Small intestine (tissue), 7 donors: Measurements from ENCODE around the gene PTPRR. TPM values are rescaled to one million over a fixed set of nuclear protein-coding genes. Genes with fewer than 3 reads are reported as not detected.

Experiments
- DNase-seq, 2 donors: peaks; one replicate each; pipeline versions ENCODE4 v3.0.0 to v3.0.0-alpha.2; 2013
- FAIRE-seq: peaks from 2 replicates; lab custom pipeline; 2012; peaks lifted over from hg19 to GRCh38; lab: Jason Lieb, UNC
- H3K27ac ChIP-seq, 3 donors: one replicate each; pipeline ENCODE4 v1.5.1; 2013; ENCODE audit warnings: low read length in 2 of 3, mild to moderate bottlenecking in 2 of 3, control low read depth in 1 of 3, inconsistent platforms in 1 of 3, low read depth in 1 of 3, moderate library complexity in 1 of 3
- H3K27me3 ChIP-seq, 3 donors: one replicate each; pipeline ENCODE4 v1.6.1; 2013; ENCODE audit warnings: low read length in 3 of 3, inconsistent platforms in 1 of 3; ENCODE audit not compliant: control insufficient read depth in 3 of 3, insufficient read depth in 3 of 3
- H3K36me3 ChIP-seq, 3 donors: one replicate each; pipeline ENCODE4 v1.6.1; 2013; ENCODE audit warnings: low read length in 3 of 3, inconsistent platforms in 1 of 3, low read depth in 1 of 3, mild to moderate bottlenecking in 1 of 3, moderate library complexity in 1 of 3; ENCODE audit not compliant: control insufficient read depth in 3 of 3, insufficient read depth in 2 of 3
- H3K4me1 ChIP-seq, 3 donors: one replicate each; pipeline ENCODE4 v1.6.1; 2013; ENCODE audit warnings: low read length in 2 of 3, inconsistent platforms in 1 of 3, low read depth in 1 of 3, mild to moderate bottlenecking in 1 of 3, moderate library complexity in 1 of 3; ENCODE audit not compliant: control insufficient read depth in 3 of 3, insufficient read depth in 2 of 3
- H3K4me3 ChIP-seq, 3 donors: one replicate each; pipeline ENCODE4 v1.5.1; 2013; ENCODE audit warnings: low read length in 3 of 3, control low read depth in 1 of 3, inconsistent platforms in 1 of 3, low read depth in 1 of 3, mild to moderate bottlenecking in 1 of 3, moderate library complexity in 1 of 3
- H3K9me3 ChIP-seq, 2 donors: one replicate each; pipeline ENCODE4 v1.6.1; 2013; ENCODE audit warnings: low read depth in 1 of 2, low read length in 1 of 2; ENCODE audit not compliant: control insufficient read depth in 2 of 2, insufficient read depth in 1 of 2
- WGBS, 3 donors: extraction: QIAGEN DNeasy Blood & Tissue Kit; methylation state at CpG; one replicate each; pipeline ENCODE4 v1.1.7; 2013; 5-methylcytosine and 5-hydroxymethylcytosine counted together
- polyA plus RNA-seq, 4 donors: library from polyadenylated mRNA; stranded (reverse) in 3 of 4; unstranded in 1 of 4; fragments of 200-250 nt in 3 of 4; fragments of 120-200 nt in 1 of 4; gene quantifications; one replicate each; pipeline versions ENCODE4 v1.2.1 to v1.2.3, GENCODE V29; 2013
- donor health status: healthy with polysubstance abuse.
- donor health status: control.
- donor health status: control.
- donor health status: Bipolar disorder and iron deficiency.
- donor health status: healthy.

PTPRR gene
- polyA plus RNA-seq, 4 donors = 0.84 to 18.9 (median 5.4) TPM

- H3K9me3 ChIP-seq = no peaks in the 10 kb centered on the region
- H3K36me3 ChIP-seq = no peaks in the 10 kb centered on the region
- 49 to 54% (median 53%) methylated on average over 3 of the region's 3 CpGs for WGBS, 3 donors
- H3K27ac ChIP-seq = no peak overlapping the region
- no peak overlapping the region for H3K4me3 ChIP-seq
- no peak for FAIRE-seq
- no peaks in the 10 kb centered on the region for H3K4me1 ChIP-seq
- no peak for DNase-seq
- H3K27me3 ChIP-seq = no peaks in the 10 kb centered on the region
Observed at GRCh38 chr12:70854138-70854537, 66.4 kb downstream of the PTPRR start.

DNA sequence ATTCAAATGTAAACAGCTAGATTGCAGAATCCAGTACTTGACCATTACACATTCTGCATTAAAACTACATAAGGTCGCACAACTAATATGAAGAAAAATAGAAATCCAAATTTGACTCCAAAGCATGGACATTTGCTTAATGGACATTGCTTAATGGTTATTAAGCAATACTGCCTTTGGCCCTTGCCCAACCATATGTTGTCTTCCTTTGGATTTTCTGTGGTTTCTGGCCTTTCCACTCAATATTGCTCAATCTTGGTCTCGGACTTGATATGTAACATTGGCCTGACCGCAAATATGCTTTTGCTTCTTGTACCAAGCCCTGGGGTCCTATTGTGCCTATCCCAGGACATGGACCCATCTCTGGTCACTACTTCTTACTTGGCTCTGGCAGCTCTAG lies 67.2 kb downstream of the PTPRR start:
- FAIRE-seq = no peak
- WGBS, 3 donors = 70 to 93% (median 85%) methylated on average over 3 of the region's 3 CpGs
- Histone ChIP-seq H3K4me1 (no peaks in the 10 kb centered on the region), H3K27me3 (no peaks in the 10 kb centered on the region), H3K4me3 (no peak overlapping the region), H3K9me3 (no peaks in the 10 kb centered on the region), H3K27ac (no peak overlapping the region), H3K36me3 (no peaks in the 10 kb centered on the region)
- peak in 1 of 2 donors; percentile 18 for DNase-seq

- Histone ChIP-seq H3K9me3 (no peaks in the 10 kb centered on the region), H3K27ac (no peak overlapping the region), H3K4me3 (no peak overlapping the region), H3K36me3 (no peaks in the 10 kb centered on the region), H3K4me1 (no peaks in the 10 kb centered on the region), H3K27me3 (no peaks in the 10 kb centered on the region)
- no peak for DNase-seq
- no peak for FAIRE-seq
- 72 to 80% (median 79%) methylated on average over 7 of the region's 7 CpGs for WGBS, 3 donors
Observed at GRCh38 chr12:70852416-70853150, 68.0 kb downstream of the PTPRR start.

GRCh38 chr12:70849265-70849960 lies 71.1 kb downstream of the PTPRR start:
- 38 to 47% (median 45%) methylated on average over 3 of the region's 3 CpGs for WGBS, 3 donors
- Histone ChIP-seq H3K4me1 (no peaks in the 10 kb centered on the region), H3K4me3 (no peak overlapping the region), H3K9me3 (no peaks in the 10 kb centered on the region), H3K27ac (no peak overlapping the region), H3K27me3 (no peaks in the 10 kb centered on the region), H3K36me3 (no peaks in the 10 kb centered on the region)
- FAIRE-seq = peak; percentile 10
- DNase-seq = peak; percentile 46 to 55

GRCh38 chr12:70847871-70848270 lies 72.7 kb downstream of the PTPRR start:
- Histone ChIP-seq H3K4me3 (no peak overlapping the region), H3K4me1 (no peaks in the 10 kb centered on the region), H3K27ac (no peak overlapping the region), H3K36me3 (no peaks in the 10 kb centered on the region), H3K9me3 (no peaks in the 10 kb centered on the region), H3K27me3 (no peaks in the 10 kb centered on the region)
- no peak for DNase-seq
- 77 to 91% (median 80%) methylated on average over 4 of the region's 4 CpGs for WGBS, 3 donors
- no peak for FAIRE-seq

DNA sequence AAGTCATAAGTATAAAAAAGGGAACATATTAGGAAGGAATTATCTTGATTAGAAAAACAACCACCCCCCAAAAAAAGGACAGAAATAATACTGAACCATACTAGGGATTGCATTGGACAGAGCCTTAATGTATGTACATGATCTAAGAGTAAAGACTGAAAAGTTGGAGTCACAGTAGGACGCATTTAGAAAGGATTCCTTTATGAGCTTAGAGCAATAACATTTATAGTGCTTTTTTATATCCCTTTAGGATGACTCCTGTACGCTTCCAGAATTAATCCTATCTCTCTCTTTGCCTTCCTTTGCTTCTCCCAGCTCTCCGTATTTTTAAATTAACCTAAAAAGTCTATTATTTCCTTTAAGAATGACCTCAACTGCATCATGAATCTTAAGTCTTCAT lies 75.3 kb downstream of the PTPRR start:
- no peak for FAIRE-seq

GRCh38 chr12:70843363-70843762 lies 77.2 kb downstream of the PTPRR start:
- DNase-seq (no peak), FAIRE-seq (no peak)
- Histone ChIP-seq H3K9me3 (no peaks in the 10 kb centered on the region), H3K4me1 (no peaks in the 10 kb centered on the region), H3K36me3 (no peaks in the 10 kb centered on the region), H3K27ac (no peak overlapping the region), H3K4me3 (no peak overlapping the region), H3K27me3 (no peaks in the 10 kb centered on the region)
- WGBS, 3 donors = 73 to 86% (median 83%) methylated on average over 3 of the region's 3 CpGs

More for the DNA sequence above, 75.3 kb downstream of the PTPRR start:
- H3K27me3 ChIP-seq = no peaks in the 10 kb centered on the region
- H3K9me3 ChIP-seq = no peaks in the 10 kb centered on the region
- no peak for DNase-seq
- no peak overlapping the region for H3K4me3 ChIP-seq
- H3K4me1 ChIP-seq = no peaks in the 10 kb centered on the region
- no peak overlapping the region for H3K27ac ChIP-seq
- H3K36me3 ChIP-seq = no peaks in the 10 kb centered on the region
- WGBS, 3 donors = 82 to 90% (median 89%) methylated on average over 3 of the region's 3 CpGs

DNA sequence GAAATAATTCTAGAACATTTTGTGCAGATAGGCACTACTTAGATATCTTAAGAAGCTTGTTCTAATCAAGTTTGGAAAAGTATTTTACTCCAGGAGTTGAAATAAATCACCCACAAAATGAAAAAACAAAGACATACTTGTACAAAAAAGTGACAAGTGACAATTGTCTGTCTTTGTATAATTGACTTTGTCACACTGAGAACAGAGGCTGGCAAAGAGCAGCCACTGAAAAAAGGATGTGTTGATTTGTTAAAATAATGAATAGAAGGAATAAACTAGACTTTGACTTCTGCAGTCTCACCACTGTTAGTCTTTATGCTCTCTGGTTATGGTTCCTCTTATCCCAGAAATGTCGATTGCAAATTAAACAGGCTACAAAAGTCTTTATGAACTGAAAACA lies 77.6 kb downstream of the PTPRR start:
- no peak for FAIRE-seq
- WGBS, 3 donors = 73 to 84% (median 76%) methylated on average over 1 of the region's 1 CpG

More for the DNA sequence above, 77.6 kb downstream of the PTPRR start:
- no peak for DNase-seq
- Histone ChIP-seq H3K4me3 (no peak overlapping the region), H3K4me1 (no peaks in the 10 kb centered on the region), H3K27me3 (no peaks in the 10 kb centered on the region), H3K36me3 (no peaks in the 10 kb centered on the region), H3K9me3 (no peaks in the 10 kb centered on the region), H3K27ac (no peak overlapping the region)
